GM12878 (cell line): Measurements from ENCODE around the gene BTK. TPM values are rescaled to one million over a fixed set of nuclear protein-coding genes. Genes with fewer than 3 reads are reported as not detected.

Experiments used
- CEBPZ ChIP-seq: fragments of 150-350 bp; IDR thresholded peaks from 2 replicates; pipeline ENCODE4 v1.6.1; 2016; ENCODE audit warnings: low read depth, low read length
- CHD2 ChIP-seq: IDR thresholded peaks from 2 replicates; pipeline ENCODE4 v1.6.1; 2011; ENCODE audit warnings: low read depth, low read length, improper control_type of control experiment, borderline replicate concordance
- CHD4 ChIP-seq: fragments of 200-600 bp; sonication (generic); IDR thresholded peaks from 2 replicates; pipeline ENCODE4 v1.6.1; 2016; ENCODE audit warnings: mild to moderate bottlenecking
- CREM ChIP-seq: IDR thresholded peaks from 2 replicates; pipeline ENCODE4 v1.6.1; 2014; ENCODE audit warnings: antibody characterized with exemption, low read depth
- HDGF ChIP-seq: fragments of 450-650 bp; IDR thresholded peaks from 2 replicates; pipeline ENCODE4 v1.6.1; 2016; ENCODE audit warnings: antibody characterized with exemption
- NFYA ChIP-seq: IDR thresholded peaks from 2 replicates; pipeline ENCODE4 v1.6.1; 2011; ENCODE audit warnings: low read depth, mild to moderate bottlenecking, low read length, improper control_type of control experiment, borderline replicate concordance
- PBX3 ChIP-seq: IDR thresholded peaks from 2 replicates; pipeline ENCODE4 v1.6.1; 2011; ENCODE audit warnings: mild to moderate bottlenecking, low read depth, low read length, moderate library complexity; ENCODE audit not compliant: insufficient replicate concordance
- PKNOX1 ChIP-seq: fragments of 450-650 bp; IDR thresholded peaks from 2 replicates; pipeline ENCODE4 v1.6.1; 2016; ENCODE audit warnings: mild to moderate bottlenecking
- RAD51 ChIP-seq: fragments of 450-650 bp; IDR thresholded peaks from 2 replicates; pipeline ENCODE4 v1.6.1; 2016; ENCODE audit warnings: moderate library complexity, mild to moderate bottlenecking, inconsistent platforms
- RB1 ChIP-seq: fragments of 450-650 bp; formaldehyde crosslinking; IDR thresholded peaks from 2 replicates; pipeline ENCODE4 v1.6.1; 2017; ENCODE audit warnings: mild to moderate bottlenecking, borderline replicate concordance
- RELA ChIP-seq: fragments of 450-650 bp; IDR thresholded peaks from 2 replicates; pipeline ENCODE4 v1.8.0; 2014; ENCODE audit warnings: borderline replicate concordance; ENCODE audit not compliant: partially characterized antibody
- RELB ChIP-seq: fragments of 450-650 bp; IDR thresholded peaks from 2 replicates; pipeline ENCODE4 v1.6.1; 2017; ENCODE audit warnings: low read depth, mild to moderate bottlenecking, moderate library complexity
- RFX5 ChIP-seq: IDR thresholded peaks from 2 replicates; pipeline ENCODE4 v1.6.1; 2011; ENCODE audit warnings: low read depth, low read length, improper control_type of control experiment
- SMAD5 ChIP-seq: IDR thresholded peaks from 2 replicates; pipeline ENCODE4 v1.6.1; 2016; ENCODE audit warnings: antibody characterized with exemption, low read depth
- SP1 ChIP-seq: IDR thresholded peaks from one replicate; pipeline ENCODE4 v1.6.1; 2011; ENCODE audit warnings: low read depth, low read length
- SPI1 ChIP-seq: IDR thresholded peaks from 2 replicates; pipeline ENCODE4 v1.6.1; 2011; ENCODE audit warnings: low read depth, mild to moderate bottlenecking, low read length, moderate library complexity, borderline replicate concordance; ENCODE audit not compliant: insufficient read depth
- STAT1 ChIP-seq: fragments of 450-650 bp; conservative IDR thresholded peaks from 2 replicates; pipeline ENCODE4 v1.6.1; 2014; ENCODE audit warnings: antibody characterized with exemption, mild to moderate bottlenecking
- SUZ12 ChIP-seq: fragments of 200-600 bp; sonication (generic); IDR thresholded peaks from one replicate; pipeline ENCODE4 v1.6.1; 2018; ENCODE audit warnings: antibody characterized with exemption, mild to moderate bottlenecking; ENCODE audit not compliant: unreplicated experiment
- TBL1XR1 ChIP-seq: IDR thresholded peaks from 2 replicates; pipeline ENCODE4 v1.6.1; 2012; ENCODE audit warnings: low read depth, low read length, improper control_type of control experiment
- TCF7 ChIP-seq: IDR thresholded peaks from 2 replicates; pipeline ENCODE4 v1.6.1; 2014; ENCODE audit warnings: antibody characterized with exemption, borderline replicate concordance
- ZNF217 ChIP-seq: fragments of 450-650 bp; IDR thresholded peaks from 2 replicates; pipeline ENCODE4 v1.6.1; 2017; ENCODE audit warnings: antibody characterized with exemption, mild to moderate bottlenecking
- ZSCAN29 ChIP-seq: fragments of 450-650 bp; IDR thresholded peaks from 2 replicates; pipeline ENCODE4 v1.6.1; 2017; ENCODE audit warnings: mild to moderate bottlenecking, moderate library complexity
- polyA plus RNA-seq, 11 experiments: library from polyadenylated mRNA; depleted of rRNA in 4 of 11; unstranded in 6 of 11; stranded (reverse) in 5 of 11; fragments of >200 nt; fragmentation: Nextera tagmentation in 4 of 11; fragmentation: Illumina TruSeq in 1 of 11; extraction: Ambion mirVana in 4 of 11; extraction: Trizol in 1 of 11; gene quantifications; 1 replicate in 1 of 11; 2 replicates in 10 of 11; pipeline versions ENCODE4 v1.2.1 to v1.2.3, GENCODE V29; 2011 to 2016; ENCODE audit warnings: inconsistent platforms in 2 of 11, missing spikeins in 2 of 11, low read depth in 1 of 11
- total RNA-seq, 4 experiments: library from RNA; depleted of rRNA in 3 of 4; stranded (reverse); fragments of >200 nt in 3 of 4; fragmentation: Illumina TruSeq in 1 of 4; extraction: Trizol in 1 of 4; gene quantifications; 2 replicates each; pipeline versions ENCODE4 v1.2.1 to v1.2.3, GENCODE V29; 2013 to 2021

The BTK gene
- total and polyA plus RNA-seq, 10 of the 15 experiments (the other 5 are each of a cell fraction or from before 2014, with no cell fraction given): 24.0 to 154 (median 88.9) TPM

GRCh38 chrX:101407748-101408531, 21.9 kb upstream of the BTK start, which contains the start of the genes GLA and HNRNPH2 (continued):
- no peak for TF ChIP-seq ZSCAN29
- no peak for TF ChIP-seq CEBPZ
- no peak for TF ChIP-seq PBX3
- TF ChIP-seq RAD51: peak; percentile 100
- TF ChIP-seq TCF7: no peak
- TF ChIP-seq STAT1: no peak
- peak; percentile 75; the same call in 1 of the 2 replicates for TF ChIP-seq CHD2
- TF ChIP-seq RELB: peak; percentile 94
- TF ChIP-seq SP1: peak; percentile 72
- no peak for TF ChIP-seq SUZ12
- no peak for TF ChIP-seq CHD4
- peak; percentile 64; the same call in 1 of the 2 replicates for TF ChIP-seq SPI1
- TF ChIP-seq ZNF217: no peak
- no peak for TF ChIP-seq HDGF
- no peak for TF ChIP-seq RB1
- no peak for TF ChIP-seq SMAD5
- no peak; the same call in 1 of the 2 replicates for TF ChIP-seq NFYA
- 0 out of 2 replicates have a peak, but pooled peaks have one; percentile 32 for TF ChIP-seq TBL1XR1
- peak; percentile 88 for TF ChIP-seq PKNOX1
- TF ChIP-seq RFX5: peak; percentile 97
- peak; percentile 90 for TF ChIP-seq CREM
- TF ChIP-seq RELA: peak; percentile 84
